Loucy (cell line): ENCODE measurements around the gene KCNH1.

Experiments used
- EZH2phosphoT487 ChIP-seq: fragments of 200-600 bp; IDR thresholded peaks from 2 replicates; pipeline ENCODE4 v1.6.1; 2018; ENCODE audit warnings: antibody characterized with exemption, mild to moderate bottlenecking, moderate library complexity, borderline replicate concordance
- TF ChIP-seq, protein P1 (sequence below): fragments of 200-600 bp; sonication (generic); conservative IDR thresholded peaks from 2 replicates; pipeline ENCODE4 v1.5.1; 2014; ENCODE audit warnings: mild to moderate bottlenecking, antibody characterized with exemption, low read length

DNA sequence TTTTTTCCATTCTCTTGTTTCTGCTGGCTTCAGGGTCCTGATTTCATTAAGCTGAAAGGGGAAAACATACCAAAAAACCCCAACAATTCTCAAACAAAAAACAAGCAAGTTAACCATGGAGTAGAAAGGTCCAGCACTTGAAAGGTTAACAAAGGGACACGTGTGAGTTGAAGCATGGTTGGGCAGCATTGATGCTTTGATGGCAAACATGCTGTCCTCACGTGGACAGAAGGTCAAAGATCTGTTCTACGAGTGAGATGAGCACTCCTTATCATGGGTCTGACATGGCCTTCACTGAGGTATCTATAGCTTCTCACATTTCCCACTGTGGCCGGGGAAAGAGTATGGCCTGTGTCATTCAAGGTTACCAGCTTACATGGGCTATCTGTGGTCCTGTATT, 410.3 kb downstream of the KCNH1 start:
- TF ChIP-seq, protein P1, sequence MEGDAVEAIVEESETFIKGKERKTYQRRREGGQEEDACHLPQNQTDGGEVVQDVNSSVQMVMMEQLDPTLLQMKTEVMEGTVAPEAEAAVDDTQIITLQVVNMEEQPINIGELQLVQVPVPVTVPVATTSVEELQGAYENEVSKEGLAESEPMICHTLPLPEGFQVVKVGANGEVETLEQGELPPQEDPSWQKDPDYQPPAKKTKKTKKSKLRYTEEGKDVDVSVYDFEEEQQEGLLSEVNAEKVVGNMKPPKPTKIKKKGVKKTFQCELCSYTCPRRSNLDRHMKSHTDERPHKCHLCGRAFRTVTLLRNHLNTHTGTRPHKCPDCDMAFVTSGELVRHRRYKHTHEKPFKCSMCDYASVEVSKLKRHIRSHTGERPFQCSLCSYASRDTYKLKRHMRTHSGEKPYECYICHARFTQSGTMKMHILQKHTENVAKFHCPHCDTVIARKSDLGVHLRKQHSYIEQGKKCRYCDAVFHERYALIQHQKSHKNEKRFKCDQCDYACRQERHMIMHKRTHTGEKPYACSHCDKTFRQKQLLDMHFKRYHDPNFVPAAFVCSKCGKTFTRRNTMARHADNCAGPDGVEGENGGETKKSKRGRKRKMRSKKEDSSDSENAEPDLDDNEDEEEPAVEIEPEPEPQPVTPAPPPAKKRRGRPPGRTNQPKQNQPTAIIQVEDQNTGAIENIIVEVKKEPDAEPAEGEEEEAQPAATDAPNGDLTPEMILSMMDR, result no peak
- TF ChIP-seq EZH2phosphoT487, result no peak
